ENCODE results near the gene TSPEAR.

TSPEAR gene

GRCh38 chr21:44723177-44724131, 12.1 kb upstream of the TSPEAR start:
- DNase-seq (ENCODE audit: low read depth in 1 of 2, low spot score in 1 of 2) = no peak

- no peak for DNase-seq (ENCODE audit: low read depth in 1 of 2, low spot score in 1 of 2)
Observed at GRCh38 chr21:44722731-44723130, 11.4 kb upstream of the TSPEAR start.

- DNase-seq (ENCODE audit: low read depth in 1 of 2, low spot score in 1 of 2) = no peak
Observed at GRCh38 chr21:44720170-44720569, 8.8 kb upstream of the TSPEAR start.

- DNase-seq (ENCODE audit: low read depth in 1 of 2, low spot score in 1 of 2) = no peak
Observed at GRCh38 chr21:44718571-44718970, 7.2 kb upstream of the TSPEAR start.

- DNase-seq (ENCODE audit: low read depth in 1 of 2, low spot score in 1 of 2) = no peak
Observed at GRCh38 chr21:44718093-44718492, 6.7 kb upstream of the TSPEAR start.

- DNase-seq (ENCODE audit: low read depth in 1 of 2, low spot score in 1 of 2) = no peak
Observed at GRCh38 chr21:44716984-44717383, 5.6 kb upstream of the TSPEAR start.

- no peak for DNase-seq (ENCODE audit: low read depth in 1 of 2, low spot score in 1 of 2)
Observed at GRCh38 chr21:44714905-44715304, 3.5 kb upstream of the TSPEAR start.

- no peak for DNase-seq (ENCODE audit: low read depth in 1 of 2, low spot score in 1 of 2)
Observed at GRCh38 chr21:44713846-44714245, 2.5 kb upstream of the TSPEAR start.

- no peak for DNase-seq (ENCODE audit: low read depth in 1 of 2, low spot score in 1 of 2)
Observed at GRCh38 chr21:44713130-44713529, 1.8 kb upstream of the TSPEAR start.

GRCh38 chr21:44712203-44713028, 1.0 kb upstream of the TSPEAR start:
- no peak for DNase-seq (ENCODE audit: low read depth in 1 of 2, low spot score in 1 of 2)

GRCh38 chr21:44710756-44711326, 531 bp downstream of the TSPEAR start:
- no peak for DNase-seq (ENCODE audit: low read depth in 1 of 2, low spot score in 1 of 2)

GRCh38 chr21:44710294-44710665, 1.1 kb downstream of the TSPEAR start:
- no peak for DNase-seq (ENCODE audit: low read depth in 1 of 2, low spot score in 1 of 2)

- DNase-seq (ENCODE audit: low read depth in 1 of 2, low spot score in 1 of 2) = no peak
Observed at GRCh38 chr21:44709426-44710293, 1.7 kb downstream of the TSPEAR start.

GRCh38 chr21:44708866-44709425, 2.4 kb downstream of the TSPEAR start:
- no peak for DNase-seq (ENCODE audit: low read depth in 1 of 2, low spot score in 1 of 2)

- DNase-seq (ENCODE audit: low read depth in 1 of 2, low spot score in 1 of 2) = no peak
Observed at GRCh38 chr21:44708213-44708865, 3.0 kb downstream of the TSPEAR start.

GRCh38 chr21:44706706-44707581, 4.4 kb downstream of the TSPEAR start:
- no peak for DNase-seq (ENCODE audit: low read depth in 1 of 2, low spot score in 1 of 2)

GRCh38 chr21:44706026-44706705, 5.2 kb downstream of the TSPEAR start:
- no peak for DNase-seq (ENCODE audit: low read depth in 1 of 2, low spot score in 1 of 2)

GRCh38 chr21:44704636-44705001, 6.8 kb downstream of the TSPEAR start:
- no peak for DNase-seq (ENCODE audit: low read depth in 1 of 2, low spot score in 1 of 2)
